GM21717 (cell line): ENCODE data around the gene LRP10.
A peak's percentile ranks its signal among the peaks of the same experiment; 100 is the strongest.
"Not testable (repeated sequence)": the region's sequence is repeated elsewhere in the genome, so short reads cannot be mapped to it uniquely, and the experiment has no call there.

Experiments used
- ATAC-seq: cut with Tn5 transposase; IDR thresholded peaks from one replicate; pipeline ENCODE4 v1.9.1; 2021; ENCODE audit warnings: mild to moderate bottlenecking, moderate library complexity; ENCODE audit not compliant: unreplicated experiment

LRP10 gene

GRCh38 chr14:22843123-22843925 lies 28.2 kb upstream of the LRP10 start:
- no peak for ATAC-seq

- no peak for ATAC-seq
These were observed 27.1 kb upstream of the LRP10 start for GRCh38 chr14:22844221-22845102.

- ATAC-seq = no peak
These were observed 26.5 kb upstream of the LRP10 start for GRCh38 chr14:22845103-22845394.

- no peak for ATAC-seq
These were observed 25.5 kb upstream of the LRP10 start for GRCh38 chr14:22845821-22846625.

GRCh38 chr14:22846811-22847307 lies 24.7 kb upstream of the LRP10 start:
- ATAC-seq = no peak

GRCh38 chr14:22847661-22848341 lies 23.7 kb upstream of the LRP10 start:
- ATAC-seq = no peak

GRCh38 chr14:22848351-22849164 lies 23.0 kb upstream of the LRP10 start:
- no peak for ATAC-seq

- ATAC-seq = no peak
These were observed 22.2 kb upstream of the LRP10 start for GRCh38 chr14:22849212-22849819.

GRCh38 chr14:22850944-22851764 lies 20.4 kb upstream of the LRP10 start:
- no peak for ATAC-seq

GRCh38 chr14:22852178-22852577 lies 19.4 kb upstream of the LRP10 start:
- ATAC-seq = not testable (repeated sequence)

- no peak for ATAC-seq
These were observed 19.0 kb upstream of the LRP10 start for GRCh38 chr14:22852599-22852939.

- peak; percentile 61 for ATAC-seq
These were observed 18.4 kb upstream of the LRP10 start for GRCh38 chr14:22852940-22853767.

GRCh38 chr14:22854296-22854695 lies 17.2 kb upstream of the LRP10 start:
- not testable (repeated sequence) for ATAC-seq

GRCh38 chr14:22854963-22855724 lies 16.4 kb upstream of the LRP10 start:
- ATAC-seq = no peak

GRCh38 chr14:22856428-22856827 lies 15.1 kb upstream of the LRP10 start:
- ATAC-seq = no peak

GRCh38 chr14:22860377-22860776 lies 11.2 kb upstream of the LRP10 start:
- not testable (repeated sequence) for ATAC-seq

- ATAC-seq = no peak
These were observed 9.9 kb upstream of the LRP10 start for GRCh38 chr14:22861651-22862050.
